Smooth muscle cell (in vitro differentiated cells): ENCODE data around the gene SPSB4. TPM values are rescaled to one million over a fixed set of nuclear protein-coding genes. Genes with fewer than 3 reads are reported as not detected.

Source experiments
- DNase-seq: peaks from one replicate; lab custom pipeline; 2025; ENCODE audit not compliant: unreplicated experiment; lab: John Stamatoyannopoulos, UW
- H2AFZ ChIP-seq: fragments of 200-600 bp; sonication (generic); 2 replicates; pipeline ENCODE4 v1.6.0; 2016; ENCODE audit warnings: antibody characterized with exemption, low read depth, mild to moderate bottlenecking
- H3F3A ChIP-seq: fragments of 200-600 bp; sonication (generic); 2 replicates; pipeline ENCODE4 v1.6.0; 2017; ENCODE audit warnings: antibody characterized with exemption, low read depth
- H3K27ac ChIP-seq: fragments of 200-600 bp; sonication (generic); 2 replicates; pipeline ENCODE4 v1.5.1; 2016; ENCODE audit warnings: low read depth, mild to moderate bottlenecking
- H3K27me3 ChIP-seq: fragments of 200-600 bp; sonication (generic); 2 replicates; pipeline ENCODE4 v1.6.1; 2016; ENCODE audit warnings: low read depth, mild to moderate bottlenecking
- H3K36me3 ChIP-seq: fragments of 200-600 bp; sonication (generic); 2 replicates; pipeline ENCODE4 v1.5.1; 2016; ENCODE audit warnings: low read depth
- H3K4me1 ChIP-seq: fragments of 200-600 bp; sonication (generic); 2 replicates; pipeline ENCODE4 v1.5.1; 2016; ENCODE audit warnings: low read depth
- H3K4me2 ChIP-seq: fragments of 200-600 bp; sonication (generic); 2 replicates; pipeline ENCODE4 v1.6.0; 2016; ENCODE audit warnings: mild to moderate bottlenecking
- H3K4me3 ChIP-seq: fragments of 200-600 bp; sonication (generic); 2 replicates; pipeline ENCODE4 v1.5.1; 2016; ENCODE audit warnings: mild to moderate bottlenecking
- H3K79me2 ChIP-seq: fragments of 200-600 bp; sonication (generic); 2 replicates; pipeline ENCODE4 v1.6.0; 2016; ENCODE audit warnings: low read depth, mild to moderate bottlenecking
- H3K9ac ChIP-seq: fragments of 200-600 bp; sonication (generic); 2 replicates; pipeline ENCODE4 v1.6.0; 2016; ENCODE audit warnings: low read depth
- H3K9me3 ChIP-seq: fragments of 200-600 bp; sonication (generic); replicated peaks from 2 replicates; pipeline ENCODE4 v1.5.1; 2016; ENCODE audit warnings: low read depth
- H4K20me1 ChIP-seq: fragments of 200-600 bp; sonication (generic); 2 replicates; pipeline ENCODE4 v1.6.0; 2016; ENCODE audit warnings: low read depth
- CTCF ChIP-seq: fragments of 200-600 bp; sonication (generic); IDR thresholded peaks from 2 replicates; pipeline ENCODE4 v1.5.1; 2017; ENCODE audit warnings: borderline replicate concordance, mild to moderate bottlenecking, antibody characterized with exemption; ENCODE audit not compliant: insufficient read depth, poor library complexity, severe bottlenecking
- WGBS: methylation state at CpG from one replicate; pipeline ENCODE4 v1.1.7; 2016; ENCODE audit warnings: low lambda C conversion rate; 5-methylcytosine and 5-hydroxymethylcytosine counted together
- polyA plus RNA-seq: library from polyadenylated mRNA; unstranded; fragments of >200 nt; fragmentation: Nextera tagmentation; extraction: Ambion mirVana; gene quantifications from 2 replicates; pipeline ENCODE4 v1.2.1, GENCODE V29; 2016
- total RNA-seq: library from RNA; depleted of rRNA; stranded (reverse); fragments of >200 nt; gene quantifications from 2 replicates; pipeline ENCODE4 v1.2.3, GENCODE V29; 2014

The SPSB4 gene
- total and polyA plus RNA-seq, 2 experiments from 2014 or later = 1.8 to 3.9 TPM

- Histone ChIP-seq H3K9ac (no peak overlapping the region), H3K79me2 (no peaks in the 10 kb centered on the region), H3K4me3 (no peak overlapping the region), H3K9me3 (no peaks in the 10 kb centered on the region), H3K4me1 (no peaks in the 10 kb centered on the region), H3K4me2 (no peak overlapping the region), H4K20me1 (no peaks in the 10 kb centered on the region), H3F3A (no peaks in the 10 kb centered on the region), H3K36me3 (no peaks in the 10 kb centered on the region), H3K27ac (no peak overlapping the region), H3K27me3 (no peaks in the 10 kb centered on the region), H2AFZ (no peak overlapping the region)
- TF ChIP-seq CTCF = no peak
- 75% methylated on average over 4 of the region's 4 CpGs for WGBS
- no peak for DNase-seq
These were observed 130.0 kb downstream of the SPSB4 start for GRCh38 chr3:141181196-141181595.

- Histone ChIP-seq H3K9ac (no peak overlapping the region), H2AFZ (no peak overlapping the region), H3K9me3 (no peaks in the 10 kb centered on the region), H3K4me3 (no peak overlapping the region), H3K4me2 (no peak overlapping the region), H3K27ac (no peak overlapping the region), H3K36me3 (no peaks in the 10 kb centered on the region), H3K4me1 (no peaks in the 10 kb centered on the region), H3K27me3 (no peaks in the 10 kb centered on the region), H3F3A (no peaks in the 10 kb centered on the region), H3K79me2 (no peaks in the 10 kb centered on the region), H4K20me1 (no peaks in the 10 kb centered on the region)
- DNase-seq = no peak
- WGBS = 89% methylated on average over 3 of the region's 3 CpGs
- no peak for TF ChIP-seq CTCF
These were observed 130.7 kb downstream of the SPSB4 start for GRCh38 chr3:141181819-141182218.

GRCh38 chr3:141183606-141184005 lies 132.5 kb downstream of the SPSB4 start:
- 66% methylated on average over 2 of the region's 2 CpGs for WGBS
- TF ChIP-seq CTCF = no peak
- Histone ChIP-seq H3K9ac (no peak overlapping the region), H3F3A (no peaks in the 10 kb centered on the region), H3K4me2 (no peak overlapping the region), H3K4me3 (no peak overlapping the region), H4K20me1 (no peaks in the 10 kb centered on the region), H3K36me3 (no peaks in the 10 kb centered on the region), H3K27me3 (no peaks in the 10 kb centered on the region), H3K79me2 (no peaks in the 10 kb centered on the region), H3K9me3 (no peaks in the 10 kb centered on the region), H3K27ac (no peak overlapping the region), H2AFZ (no peak overlapping the region), H3K4me1 (no peaks in the 10 kb centered on the region)
- no peak for DNase-seq

GRCh38 chr3:141184430-141184829 lies 133.3 kb downstream of the SPSB4 start:
- no peak for TF ChIP-seq CTCF
- Histone ChIP-seq H3K4me2 (no peak overlapping the region), H3K4me1 (no peaks in the 10 kb centered on the region)

More at GRCh38 chr3:141184430-141184829, 133.3 kb downstream of the SPSB4 start:
- H3K36me3 ChIP-seq = no peaks in the 10 kb centered on the region
- no peak overlapping the region for H3K4me3 ChIP-seq
- H2AFZ ChIP-seq = no peak overlapping the region
- no peaks in the 10 kb centered on the region for H3K27me3 ChIP-seq
- DNase-seq = no peak
- H3F3A ChIP-seq = no peaks in the 10 kb centered on the region
- H3K9me3 ChIP-seq = no peaks in the 10 kb centered on the region
- no peak overlapping the region for H3K27ac ChIP-seq
- WGBS = 85% methylated on average over 4 of the region's 4 CpGs
- no peaks in the 10 kb centered on the region for H3K79me2 ChIP-seq
- no peaks in the 10 kb centered on the region for H4K20me1 ChIP-seq
- no peak overlapping the region for H3K9ac ChIP-seq
